ENCODE data around the gene RANBP17.
"Not testable (repeated sequence)": the region's sequence is repeated elsewhere in the genome, so short reads cannot be mapped to it uniquely, and the experiment has no call there.

Gene RANBP17

DNA sequence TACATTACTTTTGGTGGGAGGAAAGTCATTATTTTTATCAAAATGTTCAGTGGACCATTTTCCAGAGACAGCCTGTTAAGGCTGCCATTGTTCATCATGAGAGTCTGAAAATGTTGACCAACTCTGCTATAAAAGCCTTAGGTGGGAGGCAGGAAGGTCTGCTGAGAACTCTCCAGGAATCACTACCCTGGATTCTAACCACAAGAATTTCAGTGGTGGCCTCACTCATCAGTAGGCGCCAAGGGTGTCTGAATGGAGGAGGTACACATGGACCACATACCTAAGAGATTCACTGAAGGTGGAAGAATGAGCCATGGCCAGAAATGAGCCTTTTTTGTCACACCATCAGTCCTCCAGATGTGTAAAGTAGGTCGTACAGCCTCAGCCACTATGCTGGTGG, 426.2 kb downstream of the RANBP17 start:
- Histone ChIP-seq H3K9me3 (ENCODE audit: control insufficient read depth, low read length) (no peaks in the 10 kb centered on the region), H3K79me2 (no peaks in the 10 kb centered on the region), H3K9ac (no peak overlapping the region), H3K4me2 (ENCODE audit: low read length) (no peak overlapping the region), H3K27me3 (ENCODE audit: control insufficient read depth, insufficient read depth, low read length) (no peaks in the 10 kb centered on the region), H3K4me3 (ENCODE audit: low read depth, low read length) (no peak overlapping the region), H3K4me1 (no peaks in the 10 kb centered on the region), H3K27ac (no peak overlapping the region), H2AFZ (no peak overlapping the region), H3K36me3 (ENCODE audit: control insufficient read depth, insufficient read depth, low read length) (no peaks in the 10 kb centered on the region)
- TF ChIP-seq, protein P1, sequence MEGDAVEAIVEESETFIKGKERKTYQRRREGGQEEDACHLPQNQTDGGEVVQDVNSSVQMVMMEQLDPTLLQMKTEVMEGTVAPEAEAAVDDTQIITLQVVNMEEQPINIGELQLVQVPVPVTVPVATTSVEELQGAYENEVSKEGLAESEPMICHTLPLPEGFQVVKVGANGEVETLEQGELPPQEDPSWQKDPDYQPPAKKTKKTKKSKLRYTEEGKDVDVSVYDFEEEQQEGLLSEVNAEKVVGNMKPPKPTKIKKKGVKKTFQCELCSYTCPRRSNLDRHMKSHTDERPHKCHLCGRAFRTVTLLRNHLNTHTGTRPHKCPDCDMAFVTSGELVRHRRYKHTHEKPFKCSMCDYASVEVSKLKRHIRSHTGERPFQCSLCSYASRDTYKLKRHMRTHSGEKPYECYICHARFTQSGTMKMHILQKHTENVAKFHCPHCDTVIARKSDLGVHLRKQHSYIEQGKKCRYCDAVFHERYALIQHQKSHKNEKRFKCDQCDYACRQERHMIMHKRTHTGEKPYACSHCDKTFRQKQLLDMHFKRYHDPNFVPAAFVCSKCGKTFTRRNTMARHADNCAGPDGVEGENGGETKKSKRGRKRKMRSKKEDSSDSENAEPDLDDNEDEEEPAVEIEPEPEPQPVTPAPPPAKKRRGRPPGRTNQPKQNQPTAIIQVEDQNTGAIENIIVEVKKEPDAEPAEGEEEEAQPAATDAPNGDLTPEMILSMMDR (IDR thresholded peaks at IDR 0.05), result no peak

- no peaks in the 10 kb centered on the region for H3K9me3 ChIP-seq (ENCODE audit: control insufficient read depth, low read length)
- TF ChIP-seq, protein P1 (IDR thresholded peaks at IDR 0.05), result no peak
- H3K4me1 ChIP-seq, result no peaks in the 10 kb centered on the region
- H3K79me2 ChIP-seq, result no peaks in the 10 kb centered on the region
- no peak overlapping the region for H2AFZ ChIP-seq
- no peak overlapping the region for H3K27ac ChIP-seq
- no peak overlapping the region for H3K4me2 ChIP-seq (ENCODE audit: low read length)
- H3K9ac ChIP-seq, result no peak overlapping the region
- H3K4me3 ChIP-seq (ENCODE audit: low read depth, low read length), result no peak overlapping the region
- H3K27me3 ChIP-seq (ENCODE audit: control insufficient read depth, insufficient read depth, low read length), result no peaks in the 10 kb centered on the region
- H3K36me3 ChIP-seq (ENCODE audit: control insufficient read depth, insufficient read depth, low read length), result no peaks in the 10 kb centered on the region
Measured at GRCh38 chr5:171291371-171291770, 429.6 kb downstream of the RANBP17 start.

- H3K27me3 ChIP-seq (ENCODE audit: control insufficient read depth, insufficient read depth, low read length), result no peaks in the 10 kb centered on the region
- H3K79me2 ChIP-seq, result no peaks in the 10 kb centered on the region
- no peak overlapping the region for H2AFZ ChIP-seq
- H3K9me3 ChIP-seq (ENCODE audit: control insufficient read depth, low read length), result no peaks in the 10 kb centered on the region
- H3K4me2 ChIP-seq (ENCODE audit: low read length), result no peak overlapping the region
- no peaks in the 10 kb centered on the region for H3K36me3 ChIP-seq (ENCODE audit: control insufficient read depth, insufficient read depth, low read length)
- TF ChIP-seq, protein P1 (IDR thresholded peaks at IDR 0.05), result no peak
- no peak overlapping the region for H3K4me3 ChIP-seq (ENCODE audit: low read depth, low read length)
- no peak overlapping the region for H3K9ac ChIP-seq
- H3K27ac ChIP-seq, result no peak overlapping the region
- no peaks in the 10 kb centered on the region for H3K4me1 ChIP-seq
Measured at GRCh38 chr5:171295299-171295698, 433.5 kb downstream of the RANBP17 start.

- Histone ChIP-seq H3K27ac (no peak overlapping the region), H3K4me3 (ENCODE audit: low read depth, low read length) (no peak overlapping the region), H3K4me1 (no peaks in the 10 kb centered on the region), H3K79me2 (no peaks in the 10 kb centered on the region), H3K4me2 (ENCODE audit: low read length) (no peak overlapping the region), H3K36me3 (ENCODE audit: control insufficient read depth, insufficient read depth, low read length) (no peaks in the 10 kb centered on the region), H3K9me3 (ENCODE audit: control insufficient read depth, low read length) (no peaks in the 10 kb centered on the region), H2AFZ (no peak overlapping the region), H3K9ac (no peak overlapping the region), H3K27me3 (ENCODE audit: control insufficient read depth, insufficient read depth, low read length) (no peaks in the 10 kb centered on the region)
- TF ChIP-seq, protein P1 (IDR thresholded peaks at IDR 0.05), result no peak
Measured at GRCh38 chr5:171295801-171296200, 434.0 kb downstream of the RANBP17 start.

DNA sequence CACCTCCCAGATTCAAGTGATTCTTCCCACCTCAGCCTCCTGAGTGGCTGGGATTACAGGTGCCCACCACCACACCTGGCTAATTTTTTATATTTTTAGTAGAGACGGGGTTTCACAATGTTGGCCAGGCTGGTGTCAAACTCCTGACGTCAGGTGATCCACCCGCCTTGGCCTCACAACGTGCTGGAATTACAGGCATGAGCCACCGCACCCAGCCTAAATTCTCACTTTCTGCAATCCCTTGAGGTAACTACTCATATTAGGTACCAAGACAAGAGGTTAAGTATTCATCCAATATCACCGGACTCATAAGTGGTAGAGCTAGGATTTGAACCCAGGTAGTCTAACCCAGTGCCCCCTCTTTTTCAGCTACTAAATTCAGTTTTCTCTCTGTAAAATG, 436.1 kb downstream of the RANBP17 start:
- H3K27ac ChIP-seq; H3K79me2 ChIP-seq; H3K9me3 ChIP-seq (ENCODE audit: control insufficient read depth, low read length); H3K36me3 ChIP-seq (ENCODE audit: control insufficient read depth, insufficient read depth, low read length); H2AFZ ChIP-seq; H3K4me1 ChIP-seq; H3K9ac ChIP-seq; H3K4me2 ChIP-seq (ENCODE audit: low read length); H3K27me3 ChIP-seq (ENCODE audit: control insufficient read depth, insufficient read depth, low read length); H3K4me3 ChIP-seq (ENCODE audit: low read depth, low read length): not testable (repeated sequence)
